Glutamatergic neuron (in vitro differentiated cells): ENCODE measurements around the gene KIRREL3. TPM values are rescaled to one million over a fixed set of nuclear protein-coding genes. Genes with fewer than 3 reads are reported as not detected.
"Not testable (repeated sequence)": the region's sequence is repeated elsewhere in the genome, so short reads cannot be mapped to it uniquely, and the experiment has no call there.

Experiments used
- DNase-seq: peaks from one replicate; pipeline ENCODE4 v3.0.0; 2022
- H3K27ac Mint-ChIP-seq: one replicate; pipeline ENCODE4 v1.8.0; 2020; ENCODE audit warnings: mild to moderate bottlenecking, mixed read lengths, inconsistent platforms; ENCODE audit not compliant: unreplicated experiment
- H3K27me3 Mint-ChIP-seq: one replicate; pipeline ENCODE4 v1.8.0; 2020; ENCODE audit warnings: mild to moderate bottlenecking, moderate library complexity, mixed read lengths, inconsistent platforms; ENCODE audit not compliant: unreplicated experiment
- H3K36me3 Mint-ChIP-seq: one replicate; pipeline ENCODE4 v1.8.0; 2020; ENCODE audit warnings: mild to moderate bottlenecking, mixed read lengths, inconsistent platforms; ENCODE audit not compliant: unreplicated experiment
- H3K4me1 Mint-ChIP-seq: one replicate; pipeline ENCODE4 v1.8.0; 2020; ENCODE audit warnings: mild to moderate bottlenecking, low read depth, mixed read lengths, inconsistent platforms; ENCODE audit not compliant: unreplicated experiment
- H3K4me3 Mint-ChIP-seq: one replicate; pipeline ENCODE4 v1.8.0; 2020; ENCODE audit warnings: mild to moderate bottlenecking, mixed read lengths, inconsistent platforms; ENCODE audit not compliant: unreplicated experiment
- H3K9me3 Mint-ChIP-seq: one replicate; pipeline ENCODE4 v1.8.0; 2020; ENCODE audit warnings: mild to moderate bottlenecking, moderate library complexity, mixed read lengths, inconsistent platforms; ENCODE audit not compliant: unreplicated experiment
- total RNA-seq: library from RNA; stranded (reverse); fragmentation: NEBNext Ultra II Directional; extraction: Animal tissue kit (Norgen Biotek cat#: 25700); gene quantifications from one replicate; pipeline ENCODE4 v1.2.1, GENCODE V29; 2021; ENCODE audit not compliant: unreplicated experiment
- TF ChIP-seq, protein P1 (sequence below): fragments of 200-600 bp; sonication (generic); IDR thresholded peaks from one replicate; pipeline ENCODE4 v1.5.0; 2021; ENCODE audit not compliant: partially characterized antibody, unreplicated experiment

Gene KIRREL3
- total RNA-seq, 1 donor from 2014 or later: 25.3 TPM

DNA sequence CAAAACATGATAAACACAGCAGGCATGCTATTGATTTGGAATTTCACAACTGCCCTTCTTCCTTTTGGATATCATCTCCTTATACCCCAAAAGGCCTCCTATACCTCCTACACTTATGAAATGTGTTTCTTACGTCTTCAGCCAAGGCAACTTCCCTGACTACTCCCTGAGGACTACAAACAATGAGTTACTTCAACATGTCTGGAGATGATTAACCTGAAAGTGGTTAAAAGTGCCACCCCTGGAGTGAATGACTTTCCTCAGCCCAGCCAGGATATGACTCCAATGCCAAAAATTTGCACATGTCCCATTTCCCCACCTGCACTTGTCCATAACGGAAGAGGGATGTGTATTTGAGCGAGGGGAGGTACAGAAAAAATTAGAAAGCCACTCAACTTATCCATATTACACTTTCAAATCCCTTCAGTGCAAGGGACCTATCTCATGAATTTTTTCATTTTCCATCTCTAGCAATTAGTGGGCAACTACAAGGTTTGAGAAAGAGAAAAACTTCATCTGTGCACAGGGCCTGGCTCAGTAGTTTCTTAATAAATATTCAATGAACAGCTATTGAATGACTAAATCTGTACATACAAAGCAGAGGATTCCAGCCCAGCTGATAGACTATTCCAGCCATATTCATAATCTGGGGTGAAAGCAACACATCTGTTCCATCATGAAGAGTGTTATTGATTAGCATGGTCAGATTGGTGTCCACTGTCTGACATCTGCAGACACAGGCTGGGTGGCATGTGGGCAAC, 36.8 kb downstream of the KIRREL3 start:
- Mint-ChIP-seq H3K27me3 (peaks cover 2% of the 10 kb centered on the region), H3K36me3 (peaks cover 15% of the 10 kb centered on the region), H3K27ac (no peak overlapping the region), H3K4me3 (no peak overlapping the region), H3K9me3 (no peaks in the 10 kb centered on the region), H3K4me1 (peaks cover 14% of the 10 kb centered on the region)
- TF ChIP-seq, protein P1, sequence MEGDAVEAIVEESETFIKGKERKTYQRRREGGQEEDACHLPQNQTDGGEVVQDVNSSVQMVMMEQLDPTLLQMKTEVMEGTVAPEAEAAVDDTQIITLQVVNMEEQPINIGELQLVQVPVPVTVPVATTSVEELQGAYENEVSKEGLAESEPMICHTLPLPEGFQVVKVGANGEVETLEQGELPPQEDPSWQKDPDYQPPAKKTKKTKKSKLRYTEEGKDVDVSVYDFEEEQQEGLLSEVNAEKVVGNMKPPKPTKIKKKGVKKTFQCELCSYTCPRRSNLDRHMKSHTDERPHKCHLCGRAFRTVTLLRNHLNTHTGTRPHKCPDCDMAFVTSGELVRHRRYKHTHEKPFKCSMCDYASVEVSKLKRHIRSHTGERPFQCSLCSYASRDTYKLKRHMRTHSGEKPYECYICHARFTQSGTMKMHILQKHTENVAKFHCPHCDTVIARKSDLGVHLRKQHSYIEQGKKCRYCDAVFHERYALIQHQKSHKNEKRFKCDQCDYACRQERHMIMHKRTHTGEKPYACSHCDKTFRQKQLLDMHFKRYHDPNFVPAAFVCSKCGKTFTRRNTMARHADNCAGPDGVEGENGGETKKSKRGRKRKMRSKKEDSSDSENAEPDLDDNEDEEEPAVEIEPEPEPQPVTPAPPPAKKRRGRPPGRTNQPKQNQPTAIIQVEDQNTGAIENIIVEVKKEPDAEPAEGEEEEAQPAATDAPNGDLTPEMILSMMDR: no peak
- no peak for DNase-seq

DNA sequence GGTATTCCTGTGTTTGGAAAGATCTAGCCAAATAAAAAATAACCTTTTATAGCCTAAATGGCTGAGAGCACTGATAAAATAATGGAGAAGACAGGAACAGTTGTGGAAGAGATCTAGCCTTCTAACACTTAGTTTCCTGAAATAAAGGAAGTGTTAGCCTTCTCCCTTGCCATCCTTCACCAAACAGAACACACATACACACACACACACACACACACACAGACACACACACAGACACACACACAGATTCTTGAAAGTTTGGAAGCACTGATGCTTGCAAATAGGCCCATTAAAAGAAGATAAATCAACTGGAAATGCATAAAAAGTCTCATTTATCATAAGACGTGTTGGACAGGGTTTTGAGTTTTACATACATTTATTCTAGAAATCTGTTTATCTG, 37.5 kb downstream of the KIRREL3 start:
- Mint-ChIP-seq H3K9me3 (no peaks in the 10 kb centered on the region), H3K27ac (no peak overlapping the region), H3K4me1 (peaks cover 14% of the 10 kb centered on the region), H3K36me3 (peaks cover 15% of the 10 kb centered on the region), H3K4me3 (no peak overlapping the region), H3K27me3 (peaks cover 2% of the 10 kb centered on the region)
- no peak for DNase-seq
- TF ChIP-seq, protein P1: no peak

DNA sequence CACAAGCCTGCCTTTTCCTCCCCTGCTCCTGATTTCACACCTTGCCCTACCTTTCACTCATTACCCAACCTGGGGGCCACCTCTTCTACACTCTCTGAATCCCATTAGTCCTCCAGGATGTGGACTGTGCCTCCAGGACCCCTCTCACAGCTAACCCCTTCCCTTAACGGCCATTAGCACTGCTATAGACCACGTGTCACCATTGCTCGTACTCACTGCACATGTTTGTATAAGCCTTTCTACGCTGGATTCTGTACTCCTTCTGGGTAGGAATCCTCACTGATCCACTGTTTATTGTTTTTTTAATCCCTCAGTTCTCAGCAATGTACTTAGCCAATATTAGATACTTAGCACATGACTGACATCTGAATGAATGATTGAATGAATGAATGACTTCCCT, 40.9 kb downstream of the KIRREL3 start:
- Mint-ChIP-seq H3K4me3 (no peak overlapping the region), H3K9me3 (peaks cover 2% of the 10 kb centered on the region), H3K27me3 (peaks cover 2% of the 10 kb centered on the region), H3K36me3 (peaks cover 20% of the 10 kb centered on the region), H3K27ac (no peak overlapping the region), H3K4me1 (peaks cover 12% of the 10 kb centered on the region)
- DNase-seq: no peak
- TF ChIP-seq, protein P1: no peak

DNA sequence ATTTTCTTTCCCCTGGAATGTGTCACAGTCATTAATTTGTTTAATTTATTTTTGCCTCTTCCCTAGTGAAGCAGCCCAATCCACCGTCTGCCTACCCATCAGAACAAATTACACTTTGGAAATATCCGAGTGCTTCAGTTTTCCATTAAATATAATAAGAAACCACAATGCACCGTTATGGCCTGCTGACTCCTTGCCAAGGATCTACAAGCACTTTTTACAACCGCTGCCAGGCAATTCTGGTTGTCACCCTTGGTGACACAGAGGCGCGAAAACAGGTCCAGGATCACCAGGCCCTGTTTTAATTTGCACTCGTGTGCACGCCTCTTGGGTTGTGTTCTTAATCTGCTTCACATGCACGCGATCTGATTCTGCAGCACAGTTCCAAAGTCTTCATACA, 43.9 kb downstream of the KIRREL3 start:
- TF ChIP-seq, protein P1: no peak
- no peak for DNase-seq
- Mint-ChIP-seq H3K4me3 (no peak overlapping the region), H3K27me3 (peaks cover 2% of the 10 kb centered on the region), H3K27ac (no peak overlapping the region), H3K9me3 (peaks cover 10% of the 10 kb centered on the region), H3K36me3 (peaks cover 8% of the 10 kb centered on the region), H3K4me1 (no peaks in the 10 kb centered on the region)

DNA sequence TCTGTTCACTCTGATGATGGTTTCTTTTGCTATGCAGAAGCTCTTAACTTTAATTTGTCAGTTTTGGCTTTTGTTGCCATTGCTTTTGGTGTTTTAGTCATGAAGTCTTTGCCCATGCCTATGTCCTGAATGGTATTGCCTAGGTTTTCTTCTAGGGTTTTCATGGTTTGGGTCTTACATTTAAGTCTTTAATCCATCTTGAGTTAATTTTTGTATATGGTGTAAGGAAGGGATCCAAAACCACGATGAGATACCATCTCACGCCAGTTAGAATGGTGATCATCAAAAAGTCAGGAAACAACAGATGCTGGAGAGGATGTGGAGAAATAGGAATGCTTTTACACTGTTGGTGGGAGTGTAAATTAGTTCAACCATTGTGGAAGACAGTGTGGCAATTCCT, 48.0 kb downstream of the KIRREL3 start:
- H3K27ac Mint-ChIP-seq, DNase-seq, H3K27me3 Mint-ChIP-seq, H3K4me3 Mint-ChIP-seq, H3K4me1 Mint-ChIP-seq, H3K36me3 Mint-ChIP-seq: not testable (repeated sequence)
- H3K9me3 Mint-ChIP-seq: peaks cover 10% of the 10 kb centered on the region
